Hepatocyte (in vitro differentiated cells): ENCODE data around the gene KIAA1614.

Experiments
- EZH2 ChIP-seq: fragments of 200-600 bp; sonication (generic); IDR thresholded peaks from 2 replicates; pipeline ENCODE4 v1.6.1; 2016; ENCODE audit warnings: antibody characterized with exemption, mild to moderate bottlenecking, borderline replicate concordance
- TF ChIP-seq, protein P1 (sequence below): fragments of 200-600 bp; sonication (generic); IDR thresholded peaks from 2 replicates; pipeline ENCODE4 v1.5.1; 2016; ENCODE audit warnings: antibody characterized with exemption, mild to moderate bottlenecking; ENCODE audit not compliant: poor library complexity

DNA sequence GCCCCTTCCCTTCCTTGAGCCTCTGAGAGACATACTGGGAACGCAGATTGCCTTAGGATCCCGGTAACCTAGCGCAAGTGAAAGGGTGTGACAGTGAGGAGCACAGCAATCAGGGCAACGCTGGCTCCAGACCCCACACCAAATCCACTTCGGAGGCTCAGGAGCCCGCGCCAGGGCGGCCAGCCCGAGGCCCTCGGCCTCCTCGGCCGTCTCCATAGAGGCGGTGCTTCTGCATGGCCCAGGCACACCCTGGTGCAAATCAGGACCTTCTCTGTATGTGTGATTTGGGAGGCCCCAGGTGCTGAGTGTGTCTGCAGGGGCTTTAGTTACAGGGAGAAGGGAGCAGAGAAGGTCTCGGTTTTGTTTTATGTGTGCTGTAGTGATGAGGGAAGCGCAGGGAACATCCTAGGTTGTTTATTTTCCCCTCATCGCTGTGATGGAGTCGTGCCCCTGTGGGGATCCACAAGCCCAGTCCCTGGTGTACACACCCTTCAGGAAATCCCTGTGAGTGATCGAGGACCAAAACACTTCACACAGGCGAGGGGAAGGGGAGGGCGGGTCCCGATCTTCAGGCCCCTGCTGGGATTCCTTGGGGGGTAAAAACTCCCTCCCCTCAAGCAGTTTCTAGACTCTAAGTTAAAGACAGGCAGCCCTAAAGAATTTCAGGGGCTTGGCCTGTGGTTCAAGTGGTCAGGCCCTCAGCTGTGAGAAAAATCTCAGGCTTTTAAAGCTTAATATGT, 9.4 kb downstream of the KIAA1614 start:
- TF ChIP-seq, protein P1, sequence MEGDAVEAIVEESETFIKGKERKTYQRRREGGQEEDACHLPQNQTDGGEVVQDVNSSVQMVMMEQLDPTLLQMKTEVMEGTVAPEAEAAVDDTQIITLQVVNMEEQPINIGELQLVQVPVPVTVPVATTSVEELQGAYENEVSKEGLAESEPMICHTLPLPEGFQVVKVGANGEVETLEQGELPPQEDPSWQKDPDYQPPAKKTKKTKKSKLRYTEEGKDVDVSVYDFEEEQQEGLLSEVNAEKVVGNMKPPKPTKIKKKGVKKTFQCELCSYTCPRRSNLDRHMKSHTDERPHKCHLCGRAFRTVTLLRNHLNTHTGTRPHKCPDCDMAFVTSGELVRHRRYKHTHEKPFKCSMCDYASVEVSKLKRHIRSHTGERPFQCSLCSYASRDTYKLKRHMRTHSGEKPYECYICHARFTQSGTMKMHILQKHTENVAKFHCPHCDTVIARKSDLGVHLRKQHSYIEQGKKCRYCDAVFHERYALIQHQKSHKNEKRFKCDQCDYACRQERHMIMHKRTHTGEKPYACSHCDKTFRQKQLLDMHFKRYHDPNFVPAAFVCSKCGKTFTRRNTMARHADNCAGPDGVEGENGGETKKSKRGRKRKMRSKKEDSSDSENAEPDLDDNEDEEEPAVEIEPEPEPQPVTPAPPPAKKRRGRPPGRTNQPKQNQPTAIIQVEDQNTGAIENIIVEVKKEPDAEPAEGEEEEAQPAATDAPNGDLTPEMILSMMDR = no peak
- TF ChIP-seq EZH2 = no peak
